Neuronal stem cell (in vitro differentiated cells): ENCODE data around the gene OLIG1.

Source experiments
- DNase-seq: peaks from one replicate; pipeline ENCODE4 v3.0.0-alpha.2; 2013; ENCODE audit warnings: low spot score
- H2AFZ ChIP-seq: one replicate; pipeline ENCODE4 v1.6.1; 2013; ENCODE audit warnings: mild to moderate bottlenecking, low read length, inconsistent platforms
- H2AK5ac ChIP-seq: 2 replicates; pipeline ENCODE4 v1.6.1; 2013; ENCODE audit warnings: low read depth, mild to moderate bottlenecking, inconsistent platforms, low read length, moderate library complexity, mixed read lengths
- H2BK120ac ChIP-seq: 2 replicates; pipeline ENCODE4 v1.6.1; 2013; ENCODE audit warnings: low read depth, mild to moderate bottlenecking, inconsistent platforms, low read length, moderate library complexity, mixed read lengths
- H2BK12ac ChIP-seq: one replicate; pipeline ENCODE4 v1.6.1; 2013; ENCODE audit warnings: low read length, inconsistent platforms
- H2BK15ac ChIP-seq: 2 replicates; pipeline ENCODE4 v1.6.1; 2013; ENCODE audit warnings: mild to moderate bottlenecking, low read length, inconsistent platforms, mixed read lengths
- H2BK5ac ChIP-seq: one replicate; pipeline ENCODE4 v1.6.1; 2013; ENCODE audit warnings: inconsistent platforms, mild to moderate bottlenecking, low read length, moderate library complexity
- H3K14ac ChIP-seq: one replicate; pipeline ENCODE4 v1.6.1; 2013; ENCODE audit warnings: low read length, inconsistent platforms
- H3K18ac ChIP-seq: 2 replicates; pipeline ENCODE4 v1.6.1; 2013; ENCODE audit warnings: low read length, inconsistent platforms
- H3K23ac ChIP-seq: 2 replicates; pipeline ENCODE4 v1.6.1; 2013; ENCODE audit warnings: low read depth, mild to moderate bottlenecking, mixed read lengths, low read length, inconsistent platforms; ENCODE audit not compliant: poor library complexity
- H3K27ac ChIP-seq: replicated peaks from 3 replicates; pipeline ENCODE4 v1.5.1; 2013; ENCODE audit warnings: low read length, inconsistent platforms
- H3K27me3 ChIP-seq, 3 experiments: 2 replicates each; pipeline ENCODE4 v1.6.1; 2013; ENCODE audit warnings: low read length in 3 of 3, mild to moderate bottlenecking in 2 of 3, inconsistent platforms in 1 of 3, low read depth in 1 of 3, mixed read lengths in 1 of 3, moderate library complexity in 1 of 3; ENCODE audit not compliant: control insufficient read depth in 3 of 3, insufficient read depth in 3 of 3
- H3K36me3 ChIP-seq, 2 donors: replicated peaks in 1 of 2; 2 replicates each; pipeline ENCODE4 v1.6.1; 2013; ENCODE audit warnings: low read length in 2 of 2; ENCODE audit not compliant: control insufficient read depth in 2 of 2, insufficient read depth in 2 of 2
- H3K4ac ChIP-seq: 2 replicates; pipeline ENCODE4 v1.6.1; 2013; ENCODE audit warnings: inconsistent platforms, mild to moderate bottlenecking, low read length, moderate library complexity
- H3K4me1 ChIP-seq, 2 donors: 1 replicate in 1 of 2; 2 replicates in 1 of 2; pipeline ENCODE4 v1.6.1; 2013; ENCODE audit warnings: low read length in 2 of 2, low read depth in 1 of 2; ENCODE audit not compliant: control insufficient read depth in 2 of 2, insufficient read depth in 1 of 2
- H3K4me2 ChIP-seq: one replicate; pipeline ENCODE4 v1.6.1; 2013; ENCODE audit warnings: mild to moderate bottlenecking, low read length, inconsistent platforms; ENCODE audit not compliant: insufficient read depth, poor library complexity, severe bottlenecking
- H3K4me3 ChIP-seq, 2 donors: 2 replicates each; pipeline ENCODE4 v1.5.1; 2013; ENCODE audit warnings: low read length in 2 of 2, mild to moderate bottlenecking in 2 of 2, inconsistent platforms in 1 of 2, moderate library complexity in 1 of 2
- H3K79me1 ChIP-seq: one replicate; pipeline ENCODE4 v1.6.1; 2013; ENCODE audit warnings: low read depth, mild to moderate bottlenecking, inconsistent platforms, low read length, moderate library complexity
- H3K9ac ChIP-seq: one replicate; pipeline ENCODE4 v1.6.1; 2013; ENCODE audit warnings: mild to moderate bottlenecking, low read depth, low read length, inconsistent platforms; ENCODE audit not compliant: poor library complexity
- H3K9me3 ChIP-seq, 2 donors: replicated peaks in 1 of 2; 2 replicates each; pipeline versions ENCODE3 to v1.6.1; 2013; ENCODE audit warnings: low read length in 2 of 2, mild to moderate bottlenecking in 2 of 2, inconsistent platforms in 1 of 2, low read depth in 1 of 2, mixed read lengths in 1 of 2, moderate library complexity in 1 of 2; ENCODE audit not compliant: control insufficient read depth in 2 of 2, insufficient read depth in 1 of 2
- H4K8ac ChIP-seq: one replicate; pipeline ENCODE4 v1.6.1; 2013; ENCODE audit warnings: low read depth, mild to moderate bottlenecking, inconsistent platforms, low read length, moderate library complexity
- H4K91ac ChIP-seq: one replicate; pipeline ENCODE4 v1.6.1; 2013; ENCODE audit warnings: low read length, low read depth, mild to moderate bottlenecking, inconsistent platforms; ENCODE audit not compliant: poor library complexity
- WGBS, 2 donors: extraction: QIAGEN DNeasy Blood & Tissue Kit; methylation state at CpG; one replicate each; pipeline ENCODE4 v1.1.7; 2013; ENCODE audit warnings: missing lambda C conversion rate in 2 of 2, mixed read lengths in 1 of 2; ENCODE audit not compliant: insufficient read length in 2 of 2, insufficient replicate concordance in 1 of 2; ENCODE audit errors: extremely low coverage in 2 of 2; 5-methylcytosine and 5-hydroxymethylcytosine counted together

The OLIG1 gene

GRCh38 chr21:33033961-33034413 is 36.0 kb upstream of the OLIG1 start:
- WGBS, 2 donors: no CpG with 5 or more reads among the region's 20 CpGs
- H3K9ac ChIP-seq: no peak overlapping the region
- H3K23ac ChIP-seq: peak overlapping the region; percentile 68
- H4K91ac ChIP-seq: no peak overlapping the region
- H2BK12ac ChIP-seq: no peak overlapping the region
- no peaks in the 10 kb centered on the region for H3K79me1 ChIP-seq
- peak overlapping the region; percentile 14 for H2BK5ac ChIP-seq
- no peak overlapping the region for H3K14ac ChIP-seq
- H3K27ac ChIP-seq: no peak overlapping the region
- H3K4me3 ChIP-seq: no peak overlapping the region
- peak overlapping the region; percentile 30 for H2AK5ac ChIP-seq
- peaks cover 49 to 85% (median 74%) of the 10 kb centered on the region in 3 experiments for H3K27me3 ChIP-seq
- no peak for DNase-seq
- H4K8ac ChIP-seq: no peak overlapping the region
- peaks cover 0 to 7% of the 10 kb centered on the region in 2 donors for H3K9me3 ChIP-seq
- H2AFZ ChIP-seq: no peak overlapping the region
- no peak overlapping the region for H3K4ac ChIP-seq
- peak overlapping the region; percentile 32 for H3K18ac ChIP-seq
- no peaks in the 10 kb centered on the region for H3K36me3 ChIP-seq
- H2BK15ac ChIP-seq: no peak overlapping the region
- no peak overlapping the region for H2BK120ac ChIP-seq
- H3K4me1 ChIP-seq: no peaks in the 10 kb centered on the region
- no peak overlapping the region for H3K4me2 ChIP-seq

- Histone ChIP-seq H2BK120ac (no peak overlapping the region), H2BK5ac (no peak overlapping the region), H2AFZ (no peak overlapping the region), H3K4me2 (no peak overlapping the region), H4K8ac (no peak overlapping the region), H2AK5ac (no peak overlapping the region), H3K9ac (no peak overlapping the region), H3K4me3 (no peak overlapping the region), H3K79me1 (no peaks in the 10 kb centered on the region), H2BK12ac (no peak overlapping the region), H3K18ac (no peak overlapping the region), H3K9me3 (peaks cover 0 to 7% of the 10 kb centered on the region in 2 donors), H3K27ac (no peak overlapping the region), H2BK15ac (no peak overlapping the region), H3K27me3 (peaks cover 39 to 74% (median 73%) of the 10 kb centered on the region in 3 experiments), H4K91ac (no peak overlapping the region), H3K4ac (no peak overlapping the region), H3K36me3 (no peaks in the 10 kb centered on the region), H3K23ac (no peak overlapping the region), H3K4me1 (no peaks in the 10 kb centered on the region), H3K14ac (no peak overlapping the region)
- no peak for DNase-seq
- no CpG with 5 or more reads among the region's 1 CpG for WGBS, 2 donors
These were observed 34.8 kb upstream of the OLIG1 start for GRCh38 chr21:33035147-33035546.

GRCh38 chr21:33036430-33037162 is 33.3 kb upstream of the OLIG1 start:
- WGBS, 2 donors: no CpG with 5 or more reads among the region's 11 CpGs
- Histone ChIP-seq H3K4me1 (no peaks in the 10 kb centered on the region), H3K36me3 (no peaks in the 10 kb centered on the region), H4K91ac (no peak overlapping the region), H2BK5ac (no peak overlapping the region), H4K8ac (no peak overlapping the region), H3K14ac (peak overlapping the region; percentile 82), H2BK12ac (no peak overlapping the region), H3K4me3 (no peak overlapping the region), H3K27me3 (peaks cover 26 to 68% (median 59%) of the 10 kb centered on the region in 3 experiments), H2BK120ac (no peak overlapping the region), H3K4me2 (no peak overlapping the region), H3K27ac (no peak overlapping the region), H3K9me3 (peaks cover 0 to 2% of the 10 kb centered on the region in 2 donors), H3K4ac (no peak overlapping the region), H2AK5ac (peak overlapping the region; percentile 17), H3K9ac (peak overlapping the region; percentile 50), H3K18ac (peak overlapping the region; percentile 40), H2BK15ac (no peak overlapping the region), H3K79me1 (no peaks in the 10 kb centered on the region), H2AFZ (no peak overlapping the region), H3K23ac (peak overlapping the region; percentile 35)
- DNase-seq: no peak

GRCh38 chr21:33037501-33037900 is 32.4 kb upstream of the OLIG1 start:
- no CpG with 5 or more reads among the region's 3 CpGs for WGBS, 2 donors
- H3K27ac ChIP-seq: no peak overlapping the region
- H2BK12ac ChIP-seq: no peak overlapping the region
- no peak overlapping the region for H4K8ac ChIP-seq
- no peak overlapping the region for H3K4me3 ChIP-seq
- H2BK120ac ChIP-seq: no peak overlapping the region
- no peak overlapping the region for H3K4ac ChIP-seq
- no peak overlapping the region for H2AFZ ChIP-seq
- H2BK15ac ChIP-seq: no peak overlapping the region
- no peaks in the 10 kb centered on the region for H3K36me3 ChIP-seq
- H3K79me1 ChIP-seq: no peaks in the 10 kb centered on the region
- no peak overlapping the region for H2AK5ac ChIP-seq
- peaks cover 17 to 62% (median 50%) of the 10 kb centered on the region in 3 experiments for H3K27me3 ChIP-seq
- DNase-seq: no peak
- no peaks in the 10 kb centered on the region for H3K4me1 ChIP-seq
- peaks cover 0 to 2% of the 10 kb centered on the region in 2 donors for H3K9me3 ChIP-seq
- no peak overlapping the region for H3K4me2 ChIP-seq
- H3K14ac ChIP-seq: no peak overlapping the region
- H4K91ac ChIP-seq: no peak overlapping the region
- H3K18ac ChIP-seq: no peak overlapping the region
- no peak overlapping the region for H3K9ac ChIP-seq
- no peak overlapping the region for H2BK5ac ChIP-seq
- no peak overlapping the region for H3K23ac ChIP-seq
